NCI-H1048 (cell line): Measurements from ENCODE around the gene PSME2.

Experiments used
- DNase-seq: peaks from one replicate; lab custom pipeline; 2025; lab: John Stamatoyannopoulos, UW

The PSME2 gene

DNA sequence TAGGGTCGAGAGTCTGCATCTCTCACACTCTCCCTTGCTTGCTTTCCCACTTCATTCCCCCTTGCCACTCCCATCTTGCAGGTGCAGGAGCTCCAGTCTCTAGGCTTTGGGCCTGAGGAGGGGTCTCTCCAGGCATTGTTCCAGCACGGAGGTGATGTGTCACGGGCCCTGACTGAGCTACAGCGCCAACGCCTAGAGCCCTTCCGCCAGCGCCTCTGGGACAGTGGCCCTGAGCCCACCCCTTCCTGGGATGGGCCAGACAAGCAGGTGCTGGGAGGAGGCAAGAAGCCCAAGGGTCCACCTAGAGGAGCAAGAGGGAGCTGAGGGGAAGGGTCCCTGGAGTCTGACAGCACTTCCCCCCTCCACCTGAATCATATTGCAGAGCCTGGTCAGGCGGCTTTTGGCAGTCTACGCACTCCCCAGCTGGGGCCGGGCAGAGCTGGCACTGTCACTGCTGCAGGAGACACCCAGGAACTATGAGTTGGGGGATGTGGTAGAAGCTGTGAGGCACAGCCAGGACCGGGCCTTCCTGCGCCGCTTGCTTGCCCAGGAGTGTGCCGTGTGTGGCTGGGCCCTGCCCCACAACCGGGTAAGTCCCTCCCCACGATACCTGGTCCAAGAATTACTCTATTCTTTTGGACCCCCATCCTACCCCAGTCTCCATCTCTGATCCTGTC, 5.1 kb upstream of the PSME2 start:
- no peak for DNase-seq

DNA sequence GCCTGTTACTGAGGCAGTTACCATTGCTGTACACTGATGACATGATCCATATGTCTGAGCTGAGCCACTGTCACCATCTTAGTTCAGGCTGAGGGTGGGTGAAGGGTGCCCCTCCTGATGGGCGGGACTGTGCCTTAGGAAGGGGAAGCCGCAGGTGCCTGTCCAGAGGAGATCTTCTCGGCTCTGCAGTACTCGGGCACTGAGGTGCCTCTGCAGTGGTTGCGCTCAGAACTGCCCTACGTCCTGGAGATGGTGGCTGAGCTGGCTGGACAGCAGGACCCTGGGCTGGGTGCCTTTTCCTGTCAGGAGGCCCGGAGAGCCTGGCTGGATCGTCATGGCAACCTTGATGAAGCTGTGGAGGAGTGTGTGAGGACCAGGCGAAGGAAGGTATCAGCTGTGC, 4.6 kb upstream of the PSME2 start:
- DNase-seq: no peak

DNA sequence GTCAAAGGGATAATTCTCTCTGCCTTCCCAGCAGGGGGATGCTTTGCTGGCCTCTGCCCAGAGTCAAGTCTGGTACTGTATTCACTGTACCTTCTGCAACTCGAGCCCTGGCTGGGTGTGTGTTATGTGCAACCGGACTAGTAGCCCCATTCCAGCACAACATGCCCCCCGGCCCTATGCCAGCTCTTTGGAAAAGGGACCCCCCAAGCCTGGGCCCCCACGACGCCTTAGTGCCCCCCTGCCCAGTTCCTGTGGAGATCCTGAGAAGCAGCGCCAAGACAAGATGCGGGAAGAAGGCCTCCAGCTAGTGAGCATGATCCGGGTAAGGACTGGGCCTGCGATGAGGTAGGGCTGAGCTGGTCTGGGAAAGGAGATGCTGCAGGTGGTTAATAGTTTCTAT, 4.2 kb upstream of the PSME2 start:
- no peak for DNase-seq

DNA sequence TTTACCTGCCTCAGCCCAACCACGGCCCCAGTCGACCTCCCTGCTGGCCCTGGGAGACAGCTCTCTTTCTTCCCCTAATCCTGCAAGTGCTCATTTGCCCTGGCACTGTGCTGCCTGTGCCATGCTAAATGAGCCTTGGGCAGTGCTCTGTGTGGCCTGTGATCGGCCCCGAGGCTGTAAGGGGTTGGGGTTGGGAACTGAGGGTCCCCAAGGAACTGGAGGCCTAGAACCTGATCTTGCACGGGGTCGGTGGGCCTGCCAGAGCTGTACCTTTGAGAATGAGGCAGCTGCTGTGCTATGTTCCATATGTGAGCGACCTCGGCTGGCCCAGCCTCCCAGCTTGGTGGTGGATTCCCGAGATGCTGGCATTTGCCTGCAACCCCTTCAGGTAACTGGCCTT, 3.7 kb upstream of the PSME2 start:
- no peak for DNase-seq

DNA sequence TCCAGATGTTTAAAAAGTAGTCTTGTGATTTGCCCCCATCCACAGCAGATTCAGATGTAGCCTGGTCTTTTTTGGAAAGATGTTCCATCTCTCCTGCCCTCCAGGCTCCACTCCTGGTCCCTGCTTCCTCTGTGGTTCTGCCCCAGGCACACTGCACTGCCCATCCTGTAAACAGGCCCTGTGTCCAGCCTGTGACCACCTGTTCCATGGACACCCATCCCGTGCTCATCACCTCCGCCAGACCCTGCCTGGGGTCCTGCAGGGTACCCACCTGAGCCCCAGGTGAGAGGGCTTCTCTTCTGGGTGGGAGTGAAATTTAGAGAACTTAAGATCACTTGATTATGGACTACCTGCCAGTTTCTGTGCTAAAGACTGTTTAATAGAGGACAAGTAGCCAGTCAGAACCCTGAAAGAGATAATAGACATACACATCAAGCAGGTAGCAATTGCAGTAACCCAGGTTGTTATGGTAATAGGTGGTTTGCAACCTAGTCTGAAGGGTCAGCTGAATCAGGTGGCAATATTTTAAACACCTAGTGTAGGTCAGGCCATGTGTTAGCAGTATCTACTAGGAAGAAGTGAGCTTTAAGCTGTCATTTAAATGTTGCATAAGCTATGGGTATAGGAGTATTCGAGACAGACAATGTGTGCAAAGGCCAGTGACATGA, 3.0 kb upstream of the PSME2 start:
- DNase-seq: no peak

DNA sequence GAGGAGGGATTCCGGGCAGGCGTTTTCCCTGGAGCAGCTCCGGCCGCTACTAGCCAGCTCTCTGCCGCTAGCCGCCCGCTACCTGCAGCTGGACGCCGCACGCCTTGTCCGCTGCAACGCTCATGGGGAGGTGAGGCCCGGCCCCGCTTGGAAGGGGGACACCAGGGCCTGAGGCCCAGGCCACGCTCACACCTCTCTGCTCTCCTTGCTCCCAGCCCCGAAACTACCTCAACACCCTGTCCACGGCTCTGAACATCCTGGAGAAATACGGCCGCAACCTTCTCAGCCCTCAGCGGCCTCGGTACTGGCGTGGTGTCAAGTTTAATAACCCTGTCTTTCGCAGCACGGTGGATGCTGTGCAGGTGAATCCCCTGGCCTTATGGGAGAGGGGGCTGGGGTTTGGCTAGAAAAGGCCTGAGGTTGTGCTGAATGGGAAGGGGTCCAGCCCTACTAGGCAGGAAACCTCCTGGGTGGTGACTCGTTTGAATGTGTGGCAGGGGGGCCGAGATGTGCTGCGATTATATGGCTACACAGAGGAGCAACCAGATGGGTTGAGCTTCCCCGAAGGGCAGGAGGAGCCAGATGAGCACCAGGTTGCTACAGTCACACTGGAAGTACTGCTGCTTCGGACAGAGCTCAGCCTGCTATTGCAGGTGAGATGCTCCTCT, 1.5 kb upstream of the PSME2 start:
- DNase-seq: no peak

DNA sequence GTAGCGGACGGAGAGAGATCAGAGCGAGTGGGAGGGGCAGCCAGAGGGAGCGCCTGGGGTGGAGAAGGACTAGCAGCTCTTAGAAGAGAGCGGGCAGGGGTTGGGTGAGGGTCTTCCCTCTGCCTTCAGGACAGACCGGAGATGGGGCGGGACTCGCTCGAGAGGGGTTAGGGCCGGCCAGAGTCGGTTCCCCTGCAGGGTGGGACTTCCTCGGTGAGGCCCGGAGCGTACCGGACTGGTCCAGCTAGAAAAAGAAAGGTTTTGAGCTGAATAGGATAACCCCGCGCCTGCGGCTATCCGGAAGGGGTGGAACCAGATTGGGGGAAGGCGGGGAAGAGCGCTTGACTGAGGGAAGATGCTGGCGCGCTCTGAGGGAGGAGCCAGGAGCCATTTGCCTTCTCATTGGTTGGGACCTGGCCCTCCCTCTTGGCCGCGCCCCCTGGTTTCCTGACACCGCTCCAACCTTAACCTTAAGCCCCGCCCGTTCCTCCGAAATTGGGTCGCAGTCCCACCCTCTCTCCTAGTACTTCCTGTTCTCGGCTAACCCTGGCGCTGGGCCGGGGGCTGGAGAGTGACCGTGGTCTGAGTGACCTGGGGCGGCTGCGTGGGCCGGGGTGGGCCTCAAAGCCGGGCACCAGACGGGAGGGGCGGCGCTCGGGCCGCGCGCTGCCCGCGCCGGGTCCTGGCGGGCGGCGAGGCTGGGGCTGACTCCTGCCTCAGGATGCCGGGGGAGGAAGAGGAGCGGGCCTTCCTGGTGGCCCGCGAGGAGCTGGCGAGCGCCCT, 759 bp upstream of the PSME2 start, which contains the start of gene RNF31:
RNF31 (plus strand) TSS at position 521 of the 783 bp plus-strand sequence; CDS start at position 722, 201 bp downstream.
- peak; percentile 86 for DNase-seq

DNA sequence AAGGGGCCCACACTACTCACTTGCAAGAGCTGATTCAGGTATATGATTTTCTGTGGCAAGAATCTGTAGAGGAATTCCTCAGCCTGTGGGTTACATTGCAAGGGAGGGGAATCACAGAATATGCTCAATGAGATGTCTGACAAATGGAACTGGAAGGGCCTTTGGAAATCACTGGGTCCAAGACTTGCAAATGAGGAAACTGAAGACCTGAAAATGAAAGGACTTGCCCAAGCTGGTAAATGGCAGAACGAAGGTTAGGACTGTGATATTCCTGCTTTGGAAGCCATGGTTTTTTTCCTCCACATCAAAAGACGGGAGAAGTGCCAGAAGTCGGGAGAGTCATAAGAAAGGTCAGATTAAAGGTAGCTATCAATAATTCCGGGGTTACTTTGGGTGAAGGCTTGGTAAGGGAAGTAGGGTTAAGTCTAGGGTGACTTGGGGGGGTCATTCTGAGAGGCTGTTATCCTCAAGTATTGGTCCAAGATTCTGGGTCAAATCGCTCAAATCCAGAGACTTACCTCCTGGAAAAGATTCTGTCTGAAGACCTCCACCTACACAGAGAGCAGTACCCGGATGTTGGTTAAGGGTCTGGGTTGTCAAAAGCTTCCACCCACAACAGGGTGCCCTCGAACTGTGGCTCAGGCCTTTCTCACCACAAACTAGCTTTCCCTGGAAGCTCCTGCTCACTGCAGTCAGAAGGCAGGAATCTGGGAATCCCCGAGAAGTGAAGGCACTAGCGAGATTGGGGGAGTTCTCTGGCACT, 539 bp downstream of the PSME2 start:
- DNase-seq: no peak

DNA sequence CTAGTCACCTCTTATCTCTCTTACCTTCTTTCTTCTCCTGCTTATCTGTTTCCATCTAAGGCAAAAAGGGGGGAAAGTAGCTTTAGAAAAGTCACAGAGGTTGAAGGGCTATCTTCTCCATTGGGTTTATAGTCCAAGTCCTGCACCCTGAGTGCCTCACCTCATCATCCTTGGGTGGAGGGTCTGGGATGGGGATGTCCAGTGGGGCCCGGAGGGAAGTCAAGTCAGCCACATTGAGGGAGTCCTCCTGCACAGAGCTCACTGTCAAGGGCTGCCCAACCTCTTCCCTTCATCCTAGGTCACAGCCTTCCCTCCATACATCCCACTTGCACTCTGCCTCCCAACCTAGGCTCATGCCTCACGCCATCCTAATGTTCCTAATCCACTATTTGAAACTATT, 1.2 kb downstream of the PSME2 start:
- no peak for DNase-seq

DNA sequence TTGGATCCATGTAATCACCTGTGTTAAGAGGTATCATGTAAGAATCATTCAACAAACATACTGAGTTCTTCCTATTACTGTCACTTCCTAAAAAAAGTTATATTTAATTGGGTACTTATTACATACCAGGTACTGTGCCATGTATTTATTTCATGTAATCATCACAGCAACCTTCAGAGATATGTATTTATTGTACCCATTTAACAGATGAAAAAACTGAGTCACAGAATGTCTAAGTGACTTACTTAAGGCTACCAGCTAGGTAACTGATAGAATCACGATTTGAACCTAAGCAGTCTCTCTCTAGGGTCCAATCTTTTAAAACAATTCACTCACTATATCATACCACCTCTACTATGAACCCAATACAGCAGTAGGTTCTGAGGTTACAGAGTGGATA, 2.0 kb downstream of the PSME2 start:
- no peak for DNase-seq

DNA sequence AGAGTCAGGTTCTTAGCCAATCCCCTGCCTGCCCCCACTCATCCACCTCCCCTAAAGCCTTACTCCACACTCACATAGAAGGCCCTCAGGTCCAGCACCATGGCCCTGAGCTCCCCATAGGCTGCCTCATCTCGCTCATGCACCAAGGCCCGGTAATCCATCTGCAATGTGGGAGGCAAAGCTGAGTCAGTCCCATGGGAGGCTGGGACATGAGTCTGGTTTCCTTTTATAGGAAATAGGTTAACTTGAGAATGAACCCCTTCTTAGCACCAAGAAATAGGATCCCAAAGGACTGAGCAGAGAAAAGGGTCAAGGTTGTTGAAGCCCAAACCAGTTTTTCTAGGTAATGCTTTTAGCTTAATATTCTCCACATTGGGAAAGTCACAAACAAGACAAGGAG, 2.9 kb downstream of the PSME2 start:
- DNase-seq: no peak

DNA sequence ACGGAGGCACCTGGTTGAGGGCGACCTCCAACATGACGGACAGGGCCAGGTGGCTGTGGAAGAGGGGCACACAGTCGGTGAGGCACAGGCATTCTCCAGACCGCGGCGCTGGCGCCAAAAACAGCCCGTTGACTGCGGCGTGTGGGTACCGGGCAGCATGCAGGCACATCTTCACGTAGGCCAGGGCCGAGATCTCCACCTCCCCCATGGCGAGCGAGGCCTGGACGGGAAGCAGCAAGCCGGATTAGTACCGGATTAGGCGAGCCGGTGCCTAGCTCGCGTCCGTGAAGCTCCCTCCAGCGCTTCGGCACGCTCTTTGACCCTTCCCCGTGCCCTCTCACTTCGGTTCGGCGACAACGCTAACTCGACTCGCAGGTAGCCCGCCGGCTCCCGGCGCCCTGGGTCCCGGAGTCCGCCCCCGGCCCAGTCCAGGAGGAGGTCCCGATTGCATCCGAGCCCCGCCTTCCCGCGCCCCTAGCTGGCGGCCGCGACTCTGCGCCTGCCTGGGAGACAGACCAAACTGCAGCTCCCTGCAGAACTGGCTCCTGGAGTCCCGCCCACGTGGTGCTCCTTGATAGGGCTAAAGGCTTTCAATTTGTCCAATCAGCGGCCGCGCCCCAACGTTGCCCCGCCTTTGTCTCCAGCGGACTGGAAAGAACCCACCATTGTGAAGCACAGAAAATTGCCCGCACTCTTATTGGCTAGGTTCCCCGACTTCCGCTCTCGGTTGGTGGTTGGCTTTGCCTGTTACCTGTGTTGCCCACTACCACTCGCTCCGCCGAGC, 5.1 kb downstream of the PSME2 start, which contains the start of gene EMC9:
EMC9 (minus strand) TSS at position 495 of the 784 bp plus-strand sequence; CDS start at position 208, 287 bp downstream.
- peak; percentile 99 for DNase-seq

DNA sequence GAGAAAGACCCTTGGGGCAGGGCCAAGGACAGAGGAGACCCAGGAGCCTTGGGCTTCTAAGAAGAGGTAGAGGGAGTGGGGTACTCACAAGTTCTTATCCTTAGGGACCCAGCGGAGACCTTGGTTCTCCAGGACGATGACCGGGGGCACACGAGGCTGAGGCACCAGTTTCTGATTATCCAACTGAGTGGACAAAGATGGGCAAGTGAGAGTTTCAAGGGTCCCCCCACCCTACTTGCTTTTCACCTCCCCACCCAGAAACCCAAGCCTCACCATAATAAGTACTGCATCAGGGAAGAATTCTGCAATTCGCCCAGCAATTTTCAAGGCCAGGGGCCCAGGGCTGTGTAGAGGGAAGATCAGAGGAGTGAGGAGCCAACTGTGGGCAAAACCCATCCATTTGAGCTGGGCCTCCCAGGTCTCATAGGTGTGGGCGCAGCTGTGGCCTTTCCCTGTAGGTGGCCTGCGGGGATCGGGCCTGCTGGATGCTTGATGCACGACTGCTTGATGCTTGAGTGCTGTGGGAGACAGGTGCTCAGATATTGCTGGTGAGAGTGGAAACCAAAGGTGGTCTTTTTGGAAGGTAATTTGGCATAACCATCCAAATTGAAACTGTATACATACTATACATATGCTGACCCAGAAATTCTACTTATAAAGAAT, 7.0 kb downstream of the PSME2 start:
- no peak for DNase-seq

DNA sequence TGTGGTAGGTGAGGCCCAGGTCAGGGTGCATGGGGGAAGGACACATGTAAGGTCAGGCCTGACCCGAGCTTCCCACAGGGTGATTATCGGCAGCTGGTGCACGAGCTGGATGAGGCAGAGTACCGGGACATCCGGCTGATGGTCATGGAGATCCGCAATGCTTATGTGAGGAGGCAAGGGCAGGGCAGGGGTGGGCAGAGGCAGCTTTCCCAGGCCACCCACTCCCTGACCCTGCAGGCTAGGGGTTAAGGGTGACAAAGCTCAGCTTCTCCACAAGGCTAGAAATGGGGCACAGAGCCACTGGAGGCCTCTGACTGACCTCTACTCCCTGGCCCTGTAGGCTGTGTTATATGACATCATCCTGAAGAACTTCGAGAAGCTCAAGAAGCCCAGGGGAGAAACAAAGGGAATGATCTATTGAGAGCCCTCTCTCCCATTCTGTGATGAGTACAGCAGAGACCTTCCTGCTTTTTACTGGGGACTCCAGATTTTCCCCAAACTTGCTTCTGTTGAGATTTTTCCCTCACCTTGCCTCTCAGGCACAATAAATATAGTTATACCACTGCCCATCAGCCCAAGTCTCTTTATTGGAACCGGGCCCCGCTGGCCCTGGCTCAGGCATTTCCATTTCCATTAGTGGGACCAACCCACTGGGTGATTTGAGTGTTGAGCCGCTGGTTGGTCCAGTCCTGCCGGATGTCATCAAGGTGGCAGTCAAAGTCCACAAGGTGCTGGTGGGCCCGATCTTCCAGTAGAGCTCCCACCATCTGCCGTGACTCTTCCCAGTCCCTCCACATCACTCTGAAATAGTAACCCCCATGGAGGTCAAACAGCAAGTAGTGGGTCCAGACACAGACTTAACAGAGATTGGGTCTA, 7.8 kb downstream of the PSME2 start:
- DNase-seq: no peak

DNA sequence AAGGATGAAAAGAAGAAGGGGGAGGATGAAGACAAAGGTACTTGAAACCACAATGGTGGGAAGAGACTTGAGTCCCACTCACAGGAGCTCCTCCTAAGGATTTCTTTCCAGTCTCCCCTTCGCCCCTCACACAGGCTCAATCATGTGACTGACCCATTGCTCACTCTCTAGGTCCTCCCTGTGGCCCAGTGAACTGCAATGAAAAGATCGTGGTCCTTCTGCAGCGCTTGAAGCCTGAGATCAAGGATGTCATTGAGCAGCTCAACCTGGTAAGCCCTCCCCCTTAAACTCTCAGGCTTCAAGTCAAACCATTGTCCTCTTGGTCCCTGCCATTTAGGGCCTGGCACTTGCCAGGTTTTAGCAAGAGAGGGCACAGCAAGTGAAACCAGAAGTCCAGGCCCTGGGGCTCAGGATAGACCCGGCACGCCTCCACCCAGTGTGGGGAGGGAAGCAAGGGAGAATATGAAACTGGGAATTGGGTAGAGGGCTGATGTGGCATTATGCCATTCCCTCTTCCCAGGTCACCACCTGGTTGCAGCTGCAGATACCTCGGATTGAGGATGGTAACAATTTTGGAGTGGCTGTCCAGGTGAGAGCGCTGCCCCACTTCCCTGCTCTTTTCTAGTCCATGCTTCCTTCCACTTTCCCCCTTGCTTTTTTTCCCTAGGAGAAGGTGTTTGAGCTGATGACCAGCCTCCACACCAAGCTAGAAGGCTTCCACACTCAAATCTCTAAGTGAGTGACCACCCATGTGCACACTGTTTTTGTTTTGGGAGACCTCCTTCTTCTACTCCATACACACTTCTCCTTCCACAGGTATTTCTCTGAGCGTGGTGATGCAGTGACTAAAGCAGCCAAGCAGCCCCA, 8.6 kb downstream of the PSME2 start:
- no peak for DNase-seq

DNA sequence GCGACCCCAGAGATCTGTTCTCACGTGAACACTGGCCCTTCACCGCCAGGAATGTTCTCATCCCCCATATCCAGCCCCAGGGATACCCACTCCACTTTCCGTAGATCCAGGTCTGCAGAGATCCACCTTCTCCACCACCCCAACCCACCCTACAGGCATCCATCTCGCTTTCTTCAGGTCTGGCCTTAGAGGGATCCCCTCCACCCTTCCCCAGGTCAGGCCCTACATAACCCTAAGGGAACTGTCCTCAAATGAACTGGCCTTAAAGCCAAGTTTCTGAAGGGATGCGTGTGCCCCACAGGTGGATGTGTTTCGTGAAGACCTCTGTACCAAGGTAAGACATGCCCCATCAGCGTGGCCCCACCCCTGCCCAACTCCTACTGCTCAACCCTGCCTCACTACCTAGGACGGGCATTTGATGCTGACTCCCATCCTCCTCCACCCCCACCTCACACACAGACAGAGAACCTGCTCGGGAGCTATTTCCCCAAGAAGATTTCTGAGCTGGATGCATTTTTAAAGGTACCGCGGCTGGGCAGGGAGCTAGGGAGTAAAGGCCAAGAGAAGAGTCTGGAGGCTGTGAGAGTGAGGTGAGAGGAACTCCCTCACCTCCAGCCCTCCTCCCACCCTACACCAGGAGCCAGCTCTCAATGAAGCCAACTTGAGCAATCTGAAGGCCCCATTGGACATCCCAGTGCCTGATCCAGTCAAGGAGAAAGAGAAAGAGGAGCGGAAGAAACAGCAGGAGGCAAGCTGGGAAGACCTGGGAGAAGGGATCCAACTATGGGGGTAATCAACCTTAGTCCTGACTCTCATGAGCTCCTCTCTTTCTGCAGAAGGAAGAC, 9.5 kb downstream of the PSME2 start:
- DNase-seq: no peak
